Trophoblast cell (in vitro differentiated cells and primary cell): Measurements from ENCODE around the gene KIF13A.

Experiments used
- DNase-seq, 2 donors: peaks; one replicate each; pipeline ENCODE4 v3.0.0-alpha.2; 2016
- H2AFZ ChIP-seq: 2 replicates; pipeline ENCODE4 v1.6.1; 2013; ENCODE audit warnings: low read length, moderate library complexity, mild to moderate bottlenecking; ENCODE audit not compliant: insufficient read depth, poor library complexity
- H2AK5ac ChIP-seq: 2 replicates; pipeline ENCODE4 v1.6.1; 2013; ENCODE audit warnings: mild to moderate bottlenecking, low read length
- H2BK120ac ChIP-seq: 2 replicates; pipeline ENCODE4 v1.6.1; 2013; ENCODE audit warnings: low read length, mild to moderate bottlenecking, moderate library complexity; ENCODE audit not compliant: insufficient read depth, poor library complexity
- H2BK12ac ChIP-seq: 2 replicates; pipeline ENCODE4 v1.6.1; 2013; ENCODE audit warnings: mild to moderate bottlenecking, low read length, moderate library complexity
- H2BK5ac ChIP-seq: 2 replicates; pipeline ENCODE4 v1.6.1; 2013; ENCODE audit warnings: low read length, low read depth, moderate library complexity, mild to moderate bottlenecking; ENCODE audit not compliant: poor library complexity
- H3K14ac ChIP-seq: 2 replicates; pipeline ENCODE4 v1.6.1; 2013; ENCODE audit warnings: mild to moderate bottlenecking, low read length
- H3K18ac ChIP-seq: 2 replicates; pipeline ENCODE4 v1.6.1; 2013; ENCODE audit warnings: mild to moderate bottlenecking, low read length
- H3K23ac ChIP-seq: 2 replicates; pipeline ENCODE4 v1.6.1; 2013; ENCODE audit warnings: low read length
- H3K27ac ChIP-seq: 2 replicates; pipeline ENCODE4 v1.5.1; 2013; ENCODE audit warnings: low read depth, mild to moderate bottlenecking, inconsistent platforms, low read length, moderate library complexity
- H3K27me3 ChIP-seq: 2 replicates; pipeline ENCODE4 v1.6.1; 2013; ENCODE audit warnings: inconsistent platforms, mild to moderate bottlenecking, low read length, moderate library complexity; ENCODE audit not compliant: insufficient read depth
- H3K36me3 ChIP-seq, 2 experiments: 1 replicate in 1 of 2; 2 replicates in 1 of 2; pipeline ENCODE4 v1.6.1; 2013; ENCODE audit warnings: low read length in 2 of 2, mild to moderate bottlenecking in 2 of 2, moderate library complexity in 1 of 2; ENCODE audit not compliant: insufficient read depth in 2 of 2, control insufficient read depth in 1 of 2
- H3K4ac ChIP-seq: 2 replicates; pipeline ENCODE4 v1.6.1; 2013; ENCODE audit warnings: low read depth, mild to moderate bottlenecking, low read length, moderate library complexity
- H3K4me1 ChIP-seq, 2 experiments: 1 replicate in 1 of 2; 2 replicates in 1 of 2; pipeline ENCODE4 v1.6.1; 2013; ENCODE audit warnings: low read length in 2 of 2, mild to moderate bottlenecking in 2 of 2, moderate library complexity in 1 of 2; ENCODE audit not compliant: insufficient read depth in 2 of 2, control insufficient read depth in 1 of 2
- H3K4me2 ChIP-seq: 2 replicates; pipeline ENCODE4 v1.6.1; 2013; ENCODE audit warnings: inconsistent platforms, mild to moderate bottlenecking, low read length, moderate library complexity
- H3K4me3 ChIP-seq: 2 replicates; pipeline ENCODE4 v1.5.1; 2013; ENCODE audit warnings: mild to moderate bottlenecking, low read depth, low read length, inconsistent platforms
- H3K79me1 ChIP-seq: one replicate; pipeline ENCODE4 v1.6.1; 2013; ENCODE audit warnings: low read length
- H3K79me2 ChIP-seq: 2 replicates; pipeline ENCODE4 v1.6.1; 2013; ENCODE audit warnings: low read length, mild to moderate bottlenecking; ENCODE audit not compliant: control insufficient read depth, insufficient read depth, poor library complexity
- H3K9ac ChIP-seq: 2 replicates; pipeline ENCODE4 v1.6.1; 2013; ENCODE audit warnings: mild to moderate bottlenecking, low read length
- H3K9me3 ChIP-seq: 2 replicates; pipeline ENCODE4 v1.6.1; 2013; ENCODE audit warnings: low read depth, mild to moderate bottlenecking, control low read depth, inconsistent platforms, low read length; ENCODE audit not compliant: insufficient read depth
- H4K12ac ChIP-seq: 2 replicates; pipeline ENCODE4 v1.6.1; 2013; ENCODE audit warnings: low read depth, mild to moderate bottlenecking, low read length, moderate library complexity
- H4K8ac ChIP-seq: 2 replicates; pipeline ENCODE4 v1.6.1; 2013; ENCODE audit warnings: low read depth, mild to moderate bottlenecking, low read length, moderate library complexity
- H4K91ac ChIP-seq: one replicate; pipeline ENCODE4 v1.6.1; 2013; ENCODE audit warnings: low read depth, mild to moderate bottlenecking, low read length, moderate library complexity
- WGBS: extraction: QIAGEN DNeasy Blood & Tissue Kit; methylation state at CpG from one replicate; pipeline ENCODE4 v1.1.7; 2013; ENCODE audit warnings: missing lambda C conversion rate; ENCODE audit not compliant: insufficient read length, insufficient coverage; ENCODE audit errors: extremely low coverage; 5-methylcytosine and 5-hydroxymethylcytosine counted together

Gene KIF13A

DNA sequence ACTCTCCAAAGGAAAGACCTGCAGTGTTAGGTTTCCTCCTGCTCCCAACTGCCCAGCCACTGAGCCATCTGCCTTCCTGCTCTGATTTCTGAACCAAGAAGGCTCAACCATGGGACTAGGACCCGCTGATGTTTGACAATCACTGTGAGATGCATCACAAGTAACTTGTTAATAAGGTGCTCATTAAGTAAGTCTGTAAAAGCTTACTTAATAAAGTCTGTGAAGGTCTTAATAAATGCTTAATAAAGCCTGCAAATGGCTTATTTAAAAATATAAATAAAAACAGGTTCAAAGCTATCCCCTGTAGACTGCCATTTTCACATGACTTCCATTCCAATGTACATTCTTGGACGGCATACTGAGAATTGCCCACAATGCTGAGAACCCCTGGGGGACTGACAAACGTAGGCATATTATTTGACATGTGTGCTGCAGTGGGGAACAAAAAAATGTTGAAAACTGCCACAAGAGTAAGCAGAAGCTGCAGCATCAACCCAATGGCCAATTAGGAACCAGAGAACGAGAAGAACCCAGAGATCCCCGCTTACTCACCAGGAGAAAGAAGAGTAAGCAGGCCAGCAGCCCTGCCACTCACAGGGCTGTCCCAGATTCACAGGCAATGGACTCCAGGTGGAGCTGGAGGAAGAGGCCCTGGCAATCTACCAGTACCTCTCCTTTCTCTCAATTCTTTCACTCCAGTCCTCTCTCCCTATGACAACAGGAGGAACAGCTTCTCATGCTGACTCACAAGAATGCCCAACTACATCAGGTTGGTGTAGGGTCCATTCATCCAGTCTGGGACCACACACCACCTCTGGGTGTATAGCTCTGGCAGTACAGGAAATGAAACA, 19.5 kb downstream of the KIF13A start:
- H2BK5ac ChIP-seq, result no peak overlapping the region
- peak overlapping the region; percentile 45 for H2AFZ ChIP-seq
- no peak overlapping the region for H3K4me2 ChIP-seq
- no peak overlapping the region for H3K9ac ChIP-seq
- H3K79me1 ChIP-seq, result peaks cover 4% of the 10 kb centered on the region
- H2BK12ac ChIP-seq, result no peak overlapping the region
- peaks cover 11 to 13% of the 10 kb centered on the region in 2 experiments for H3K4me1 ChIP-seq
- H4K8ac ChIP-seq, result no peak overlapping the region
- H3K18ac ChIP-seq, result no peak overlapping the region
- no peaks in the 10 kb centered on the region for H3K27me3 ChIP-seq
- peak in 1 of 2 donors; percentile 15 for DNase-seq
- H3K4ac ChIP-seq, result peak overlapping the region; percentile 15
- no peak overlapping the region for H2BK120ac ChIP-seq
- no peak overlapping the region for H3K23ac ChIP-seq
- peak overlapping the region; percentile 28 for H4K91ac ChIP-seq
- no peak overlapping the region for H4K12ac ChIP-seq
- WGBS, result no CpG with 5 or more reads among the region's 5 CpGs
- no peaks in the 10 kb centered on the region for H3K9me3 ChIP-seq
- H3K27ac ChIP-seq, result no peak overlapping the region
- H3K79me2 ChIP-seq, result no peaks in the 10 kb centered on the region
- peaks cover 0 to 2% of the 10 kb centered on the region in 2 experiments for H3K36me3 ChIP-seq
- H3K14ac ChIP-seq, result no peak overlapping the region
- no peak overlapping the region for H3K4me3 ChIP-seq
- no peak overlapping the region for H2AK5ac ChIP-seq

GRCh38 chr6:17966451-17966850, 21.0 kb downstream of the KIF13A start:
- H2BK120ac ChIP-seq, result no peak overlapping the region
- DNase-seq, result no peak
- H3K14ac ChIP-seq, result no peak overlapping the region
- no peak overlapping the region for H4K12ac ChIP-seq
- no peaks in the 10 kb centered on the region for H3K9me3 ChIP-seq
- no peak overlapping the region for H3K4ac ChIP-seq
- no peak overlapping the region for H3K9ac ChIP-seq
- no peaks in the 10 kb centered on the region for H3K79me2 ChIP-seq
- H3K4me3 ChIP-seq, result no peak overlapping the region
- no peak overlapping the region for H3K4me2 ChIP-seq
- no peak overlapping the region for H4K91ac ChIP-seq
- no peak overlapping the region for H2BK5ac ChIP-seq
- H3K23ac ChIP-seq, result no peak overlapping the region
- peaks cover 0 to 2% of the 10 kb centered on the region in 2 experiments for H3K36me3 ChIP-seq
- no peak overlapping the region for H4K8ac ChIP-seq
- H3K27me3 ChIP-seq, result no peaks in the 10 kb centered on the region
- no peak overlapping the region for H3K27ac ChIP-seq
- H3K4me1 ChIP-seq, result peaks cover 9 to 19% of the 10 kb centered on the region in 2 experiments
- H3K18ac ChIP-seq, result no peak overlapping the region
- no peak overlapping the region for H2BK12ac ChIP-seq
- WGBS, result no CpG with 5 or more reads among the region's 2 CpGs
- no peak overlapping the region for H2AFZ ChIP-seq
- no peak overlapping the region for H2AK5ac ChIP-seq
- H3K79me1 ChIP-seq, result peaks cover 4% of the 10 kb centered on the region

GRCh38 chr6:17965397-17965796, 22.0 kb downstream of the KIF13A start:
- Histone ChIP-seq H3K27ac (no peak overlapping the region), H3K79me2 (no peaks in the 10 kb centered on the region), H3K18ac (no peak overlapping the region), H2BK12ac (no peak overlapping the region), H3K4me1 (peaks cover 9 to 17% of the 10 kb centered on the region in 2 experiments), H2AFZ (no peak overlapping the region), H3K9ac (no peak overlapping the region), H2BK120ac (no peak overlapping the region), H3K14ac (no peak overlapping the region), H2AK5ac (no peak overlapping the region), H3K4me2 (no peak overlapping the region), H3K79me1 (peaks cover 4% of the 10 kb centered on the region), H3K9me3 (no peaks in the 10 kb centered on the region), H3K36me3 (peaks cover 0 to 2% of the 10 kb centered on the region in 2 experiments), H4K12ac (no peak overlapping the region), H3K23ac (no peak overlapping the region), H4K8ac (no peak overlapping the region), H3K27me3 (no peaks in the 10 kb centered on the region), H2BK5ac (no peak overlapping the region), H3K4me3 (no peak overlapping the region), H3K4ac (no peak overlapping the region), H4K91ac (no peak overlapping the region)
- peak in 1 of 2 donors; percentile 26 for DNase-seq

- H3K27ac ChIP-seq, result no peak overlapping the region
- DNase-seq, result no peak
- no peak overlapping the region for H3K18ac ChIP-seq
- H3K23ac ChIP-seq, result no peak overlapping the region
- no peak overlapping the region for H3K4me3 ChIP-seq
- no peak overlapping the region for H2BK12ac ChIP-seq
- H3K9ac ChIP-seq, result no peak overlapping the region
- no peak overlapping the region for H2BK120ac ChIP-seq
- no peak overlapping the region for H4K8ac ChIP-seq
- no peak overlapping the region for H4K12ac ChIP-seq
- no peak overlapping the region for H4K91ac ChIP-seq
- H3K79me2 ChIP-seq, result no peaks in the 10 kb centered on the region
- peaks cover 4% of the 10 kb centered on the region for H3K79me1 ChIP-seq
- peaks cover 9 to 17% of the 10 kb centered on the region in 2 experiments for H3K4me1 ChIP-seq
- no peak overlapping the region for H2AFZ ChIP-seq
- no peak overlapping the region for H2AK5ac ChIP-seq
- H3K9me3 ChIP-seq, result no peaks in the 10 kb centered on the region
- no CpG with 5 or more reads among the region's 8 CpGs for WGBS
- H3K4ac ChIP-seq, result no peak overlapping the region
- H3K27me3 ChIP-seq, result no peaks in the 10 kb centered on the region
- H2BK5ac ChIP-seq, result no peak overlapping the region
- peaks cover 0 to 2% of the 10 kb centered on the region in 2 experiments for H3K36me3 ChIP-seq
- H3K14ac ChIP-seq, result no peak overlapping the region
- no peak overlapping the region for H3K4me2 ChIP-seq
These were observed 22.8 kb downstream of the KIF13A start for GRCh38 chr6:17964633-17965032.
